T-helper 22 cell (primary cell): ENCODE measurements around the gene LSS.
"Not testable (repeated sequence)": the region's sequence is repeated elsewhere in the genome, so short reads cannot be mapped to it uniquely, and the experiment has no call there.

Experiments used
- DNase-seq: peaks from one replicate; pipeline ENCODE4 v3.0.0-alpha.2; 2020; ENCODE audit warnings: low read depth

LSS gene

DNA sequence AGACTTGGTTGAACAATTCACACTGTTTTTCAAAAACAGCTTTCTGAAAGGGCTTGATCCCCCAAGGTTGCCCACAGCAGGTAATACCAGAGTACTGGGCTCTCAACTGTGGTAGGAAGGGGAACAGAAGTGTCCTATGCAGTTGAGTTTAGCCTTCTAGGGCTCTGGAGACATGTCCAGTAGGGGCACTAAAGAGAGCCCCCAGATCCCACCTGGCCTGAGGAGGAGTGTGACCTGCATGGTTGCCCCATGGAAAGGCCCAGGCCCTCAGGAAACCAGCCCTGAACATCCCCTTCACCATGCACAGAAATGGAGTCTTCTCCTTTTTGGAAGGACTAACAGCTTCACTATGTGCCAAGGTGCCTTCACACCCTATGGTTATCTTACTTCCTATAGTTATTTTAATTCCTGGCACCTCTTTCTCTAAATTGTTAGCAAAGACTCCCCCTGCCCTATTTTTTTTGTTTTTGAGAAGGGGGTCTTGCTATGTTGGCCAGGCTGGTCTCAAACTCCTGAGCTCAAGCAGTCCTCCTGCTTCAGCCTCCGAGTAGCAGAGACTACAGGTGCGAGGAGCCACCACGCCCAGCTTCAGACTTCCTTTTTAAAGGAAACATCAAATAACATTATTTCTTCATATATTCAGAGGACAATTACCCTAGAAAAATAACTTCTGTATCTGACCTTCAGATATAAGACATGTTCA, 16.8 kb upstream of the LSS start:
- no peak for DNase-seq

DNA sequence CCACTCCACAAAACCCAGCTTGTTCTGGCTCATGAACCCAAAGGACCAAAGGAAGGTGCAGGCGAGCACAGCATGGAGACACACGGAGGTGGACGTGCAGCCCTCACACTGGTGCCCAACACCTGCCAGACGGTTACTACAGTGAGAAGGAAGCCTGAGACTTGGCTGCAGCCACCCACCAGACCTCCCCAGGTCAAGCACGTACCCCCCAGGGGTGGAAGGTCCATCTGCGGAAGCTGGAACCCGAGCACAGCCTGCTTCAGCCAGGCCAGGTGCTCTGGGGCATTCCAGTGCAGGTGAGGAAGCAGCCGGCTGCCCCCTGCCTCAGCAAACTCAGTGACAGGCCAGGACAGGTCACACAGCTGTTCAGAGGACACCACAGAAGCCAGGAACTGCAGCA, 16.0 kb upstream of the LSS start:
- DNase-seq: no peak

DNA sequence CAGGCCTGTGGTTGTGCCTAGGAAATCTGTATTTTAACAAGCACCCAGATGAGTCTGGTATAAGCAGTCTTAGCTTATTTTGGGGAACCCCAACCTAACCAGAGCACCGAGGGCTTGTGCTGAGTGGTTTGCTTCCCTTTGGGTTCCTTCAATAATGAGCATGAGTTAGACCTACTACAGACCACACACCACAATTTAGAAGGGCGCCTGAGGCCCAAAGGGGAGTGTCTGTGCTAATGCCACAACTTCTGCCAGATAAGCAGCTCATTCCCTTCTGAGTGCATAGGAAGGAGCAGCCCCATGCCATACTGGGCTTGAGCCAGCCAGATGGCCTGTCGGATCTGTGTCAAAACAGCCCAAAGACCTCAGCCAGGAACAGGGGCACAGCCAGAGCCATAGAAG, 15.4 kb upstream of the LSS start:
- no peak for DNase-seq

DNA sequence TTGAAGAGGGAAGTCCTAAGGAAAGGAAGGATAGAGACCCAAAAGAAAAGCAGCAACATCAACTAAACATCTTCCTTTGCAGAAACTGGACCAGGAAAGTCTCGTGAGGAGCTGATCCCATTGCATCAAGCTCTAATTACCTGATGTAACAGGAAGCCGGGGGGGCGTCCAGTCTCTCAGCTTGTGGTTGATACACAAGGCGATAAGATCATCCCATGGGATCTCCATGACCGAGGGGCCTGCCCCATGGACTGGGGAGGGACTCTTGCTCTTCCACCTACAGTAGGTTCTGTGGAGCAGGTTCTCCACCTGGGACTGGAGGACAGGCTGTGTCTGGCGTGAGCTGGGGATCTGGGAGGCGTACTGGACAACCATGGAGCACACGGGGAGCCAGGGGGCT, 14.8 kb upstream of the LSS start:
- no peak for DNase-seq

DNA sequence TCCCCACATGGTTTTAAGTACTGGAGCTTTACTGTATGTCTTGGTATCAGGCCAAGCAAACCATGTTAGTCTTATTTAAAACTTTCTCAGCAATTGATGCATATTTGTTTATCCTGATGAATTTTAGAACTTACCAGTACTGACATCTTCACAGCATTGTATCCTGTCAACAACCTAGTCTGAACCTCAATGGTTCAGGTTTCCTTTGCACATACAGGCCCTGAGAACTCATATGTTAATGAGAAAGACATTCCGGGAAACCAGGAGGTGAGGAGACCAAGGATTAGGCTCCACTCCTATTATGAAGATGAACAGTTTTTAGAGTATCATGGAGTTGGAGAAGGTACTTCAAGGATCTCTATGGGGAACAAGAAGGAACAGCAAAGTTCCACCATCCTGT, 13.0 kb upstream of the LSS start:
- DNase-seq: not testable (repeated sequence)

DNA sequence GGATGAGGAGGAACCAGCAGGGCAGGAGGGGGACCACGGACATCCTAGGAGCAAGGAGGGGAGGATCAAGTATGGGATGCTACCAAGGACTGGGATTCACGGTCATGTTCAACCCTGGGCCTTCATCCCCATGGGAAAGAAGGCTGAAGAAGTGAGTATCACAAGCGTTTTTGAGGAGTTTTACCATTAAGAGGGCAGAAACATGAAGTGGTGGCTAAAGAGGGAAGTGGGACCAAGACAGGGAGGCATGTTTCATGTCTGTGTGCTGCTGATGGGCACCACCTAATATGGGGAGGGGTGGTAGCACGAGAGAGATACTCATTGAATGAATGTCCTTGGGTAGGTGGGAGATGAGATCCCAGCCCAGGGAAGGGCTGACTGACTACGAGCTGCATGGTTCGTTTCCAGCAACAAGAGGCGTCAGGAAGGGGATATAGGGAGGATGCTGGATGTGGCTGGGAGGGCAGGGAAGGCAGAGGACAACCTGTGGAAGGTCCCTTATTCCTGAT, 11.3 kb upstream of the LSS start:
- DNase-seq: no peak

DNA sequence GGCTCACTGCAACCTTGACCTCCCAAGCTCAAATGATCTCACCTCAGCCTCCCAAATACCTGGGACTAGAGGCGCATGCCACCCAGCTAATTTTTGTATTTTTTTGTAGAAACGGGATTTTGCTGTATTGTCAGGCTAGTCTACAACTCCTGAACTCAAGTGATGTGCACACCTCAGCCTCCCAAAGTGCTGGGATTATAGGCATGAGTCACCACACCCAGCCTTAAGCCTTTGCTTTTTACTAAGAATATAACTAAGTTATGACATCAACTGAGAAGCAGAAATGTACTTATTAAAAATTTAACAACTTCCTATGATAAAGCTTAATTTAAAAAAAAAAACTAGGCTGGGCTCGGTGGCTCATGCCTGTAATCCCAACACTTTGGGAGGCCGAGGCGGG, 8.9 kb upstream of the LSS start:
- DNase-seq: no peak

DNA sequence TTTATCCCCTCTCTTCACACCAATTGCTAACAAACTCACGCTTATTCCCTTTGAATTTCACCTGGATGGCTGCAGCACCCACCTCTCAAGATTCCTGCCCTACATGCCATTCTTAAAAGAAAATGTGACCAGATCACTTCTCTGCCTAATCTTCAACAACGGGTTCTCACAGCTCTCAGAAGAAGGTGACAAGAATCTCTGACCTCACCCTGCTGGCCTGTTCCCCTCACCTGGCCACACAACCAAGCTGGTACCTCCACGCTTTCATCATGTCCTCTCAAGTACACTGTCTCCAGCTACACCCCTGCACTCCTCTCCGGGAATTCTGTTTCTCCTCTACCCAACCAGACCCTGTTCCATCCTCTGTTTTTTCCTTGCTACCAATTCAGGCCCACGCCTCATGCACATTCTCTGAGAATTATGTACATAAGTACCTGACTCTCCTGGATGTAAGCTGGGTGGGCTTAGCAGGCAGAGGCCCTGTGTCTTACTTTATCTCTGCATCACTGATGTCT, 5.9 kb upstream of the LSS start:
- no peak for DNase-seq

DNA sequence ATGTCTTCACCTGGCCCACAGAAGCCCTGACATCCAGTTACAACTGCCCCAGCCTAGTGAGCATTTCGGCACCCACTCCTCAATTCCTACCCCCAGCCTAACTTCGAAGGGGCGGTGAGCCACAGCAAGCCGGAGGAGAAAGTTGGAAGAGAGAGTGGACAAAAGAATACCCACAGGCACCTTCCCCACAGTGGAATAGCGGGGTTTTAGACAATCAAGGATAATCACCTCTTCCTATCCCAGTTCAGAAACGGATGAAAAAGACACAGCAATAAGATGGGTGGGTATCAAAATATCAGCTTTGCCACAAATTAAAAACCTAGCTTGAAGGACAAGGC, 1.3 kb upstream of the LSS start:
- DNase-seq: no peak

DNA sequence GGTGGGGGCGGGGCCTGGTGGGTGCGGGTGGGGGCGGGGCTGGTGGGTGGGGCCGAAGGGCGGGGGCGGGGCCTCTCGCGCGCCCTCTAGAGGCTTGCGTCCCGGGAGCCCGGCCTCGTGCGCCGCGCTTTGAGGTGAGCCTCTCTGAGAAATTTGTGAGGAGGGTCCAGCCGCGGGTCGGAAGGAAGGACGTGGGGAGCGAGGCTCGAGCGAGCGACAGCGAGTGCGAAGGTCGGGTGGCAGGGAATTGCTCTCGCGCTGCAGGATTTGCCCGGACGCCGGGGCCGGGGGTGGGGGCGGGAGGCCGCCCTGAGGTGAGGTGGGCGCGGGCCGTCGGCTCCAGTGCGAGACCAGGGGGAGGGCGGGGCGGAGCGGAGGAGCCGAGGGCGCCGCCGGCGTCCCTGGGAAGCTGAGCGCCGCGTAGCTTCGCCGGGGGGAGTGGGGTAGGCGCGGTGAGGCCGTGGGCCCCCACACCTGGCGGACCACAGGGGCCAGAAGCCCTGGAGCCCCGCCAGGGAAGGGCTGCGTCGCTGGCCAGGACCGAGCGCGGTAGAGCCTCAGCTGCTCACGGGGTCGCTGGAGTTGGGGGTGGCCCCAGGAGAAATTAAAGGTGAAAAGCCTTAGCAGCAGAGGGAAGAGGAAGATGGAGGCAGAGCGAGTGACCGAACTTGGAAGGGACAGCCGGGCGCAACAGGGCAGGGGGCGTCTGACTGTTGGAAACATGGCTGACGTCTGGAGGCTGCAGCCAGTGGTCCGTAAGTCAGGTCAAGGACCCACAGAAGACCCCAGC, 754 bp upstream of the LSS start:
- no peak for DNase-seq

DNA sequence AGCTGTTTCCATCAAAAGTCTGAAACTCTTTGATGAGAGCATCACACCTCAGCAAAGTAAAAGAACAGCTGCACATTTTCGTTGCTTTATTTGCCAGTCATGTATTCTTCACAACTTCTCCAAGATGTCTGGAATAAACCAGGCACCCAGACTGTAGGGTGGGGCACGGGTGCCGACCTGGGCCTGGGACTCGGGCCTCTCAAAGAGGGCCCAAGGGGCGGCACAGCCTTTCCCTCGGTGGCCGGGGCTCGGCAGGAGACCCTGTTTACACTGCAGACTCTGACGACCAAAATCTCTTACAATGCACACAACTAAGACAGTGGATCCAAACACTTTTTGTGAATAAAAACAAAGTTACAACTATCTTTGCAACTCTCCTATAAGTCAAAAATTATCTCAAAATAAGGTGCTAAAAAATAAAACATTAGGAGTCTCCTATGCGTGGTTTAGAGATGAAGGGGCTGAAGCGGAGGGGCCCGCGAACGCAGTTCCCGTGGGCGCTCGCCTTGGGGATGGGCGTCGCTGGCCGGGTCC, 696 bp downstream of the LSS start:
- DNase-seq: no peak

DNA sequence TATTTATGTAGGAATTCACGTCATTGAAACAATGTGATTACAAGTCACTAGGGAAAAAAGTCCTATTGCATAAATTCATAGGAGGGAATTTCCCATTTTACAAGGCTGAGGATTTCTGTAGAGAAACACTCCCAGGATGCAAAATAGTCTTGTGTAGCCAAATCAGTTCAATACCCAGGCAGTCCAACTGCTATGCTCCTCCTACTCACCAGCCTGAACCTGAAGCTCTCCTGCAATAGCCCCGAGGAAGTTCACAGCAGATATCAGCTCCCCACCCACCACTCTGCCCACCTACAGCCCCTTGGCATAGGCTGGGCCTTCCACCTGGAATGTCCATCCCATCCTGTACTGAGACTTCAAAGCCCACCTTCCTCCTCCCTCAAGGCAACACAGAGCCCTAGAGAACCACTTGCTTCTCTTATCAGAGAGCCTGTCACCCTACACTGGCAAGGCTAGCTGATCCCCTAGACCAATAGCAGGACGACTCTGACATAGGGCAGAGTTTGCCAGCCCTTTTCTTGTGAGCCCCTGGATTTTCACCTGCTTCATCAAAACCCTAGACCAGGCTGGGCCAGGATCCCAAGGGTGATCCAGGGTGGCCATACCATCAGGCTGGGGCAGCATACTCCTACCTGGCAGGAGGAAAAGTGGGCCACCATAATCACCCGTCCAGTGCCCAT, 1.5 kb downstream of the LSS start:
- DNase-seq: no peak

DNA sequence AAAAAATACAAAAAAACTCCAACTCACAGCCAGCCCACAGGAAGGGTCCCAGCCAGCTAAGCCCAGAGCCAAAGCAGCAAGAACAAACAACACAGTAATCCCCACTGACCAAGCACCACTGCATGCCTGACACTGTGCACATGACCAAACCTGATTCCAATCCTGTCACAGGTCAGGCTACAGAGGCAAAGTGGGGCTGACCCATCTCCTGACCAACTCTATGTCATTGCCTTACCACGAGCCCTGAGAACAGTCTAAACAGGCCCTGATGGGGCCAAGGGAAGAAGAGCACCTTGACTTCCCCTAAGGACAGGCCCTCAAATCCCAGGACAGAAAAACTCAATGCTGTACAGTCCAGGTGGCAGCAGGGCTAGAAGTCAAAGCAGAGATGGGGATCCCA, 2.4 kb downstream of the LSS start:
- DNase-seq: no peak

DNA sequence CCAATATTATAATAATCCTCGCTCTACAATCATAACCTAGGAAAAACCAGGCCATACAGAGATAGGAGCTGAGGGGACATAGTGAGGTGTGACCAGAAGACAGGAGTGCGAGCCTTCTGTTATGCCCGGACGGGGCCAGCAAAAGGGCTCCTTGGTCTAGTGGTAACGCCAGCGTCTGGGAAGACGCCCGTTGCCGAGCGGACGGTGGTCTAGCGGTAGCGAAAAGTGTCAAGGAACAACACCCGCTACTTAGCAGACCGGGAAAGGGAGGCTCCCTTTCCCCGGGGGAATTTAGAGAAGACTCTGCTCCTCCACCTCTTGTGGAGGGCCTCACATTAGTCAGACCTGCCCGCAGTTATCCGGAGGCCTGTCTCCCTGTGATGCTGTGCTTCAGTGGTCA, 4.9 kb downstream of the LSS start:
- DNase-seq: not testable (repeated sequence)

DNA sequence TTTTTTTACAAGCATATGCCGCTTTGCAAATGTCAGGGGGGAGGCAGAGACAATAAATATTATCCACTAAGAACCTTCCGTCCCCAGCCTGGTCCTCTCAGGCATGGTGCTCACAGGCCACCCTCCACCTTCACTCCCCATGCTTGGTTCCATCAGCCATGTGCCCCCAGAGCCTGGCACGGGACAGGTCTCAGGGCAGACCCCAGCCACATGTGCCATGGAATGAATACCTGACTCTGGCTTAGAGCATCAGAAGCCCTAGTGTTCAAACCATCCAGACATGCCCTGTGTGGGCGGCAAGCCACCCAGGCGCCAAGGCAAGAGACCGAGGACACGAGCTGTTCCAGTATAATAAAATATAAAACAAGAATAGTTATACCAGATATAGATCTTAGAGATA, 5.4 kb downstream of the LSS start:
- DNase-seq: no peak

DNA sequence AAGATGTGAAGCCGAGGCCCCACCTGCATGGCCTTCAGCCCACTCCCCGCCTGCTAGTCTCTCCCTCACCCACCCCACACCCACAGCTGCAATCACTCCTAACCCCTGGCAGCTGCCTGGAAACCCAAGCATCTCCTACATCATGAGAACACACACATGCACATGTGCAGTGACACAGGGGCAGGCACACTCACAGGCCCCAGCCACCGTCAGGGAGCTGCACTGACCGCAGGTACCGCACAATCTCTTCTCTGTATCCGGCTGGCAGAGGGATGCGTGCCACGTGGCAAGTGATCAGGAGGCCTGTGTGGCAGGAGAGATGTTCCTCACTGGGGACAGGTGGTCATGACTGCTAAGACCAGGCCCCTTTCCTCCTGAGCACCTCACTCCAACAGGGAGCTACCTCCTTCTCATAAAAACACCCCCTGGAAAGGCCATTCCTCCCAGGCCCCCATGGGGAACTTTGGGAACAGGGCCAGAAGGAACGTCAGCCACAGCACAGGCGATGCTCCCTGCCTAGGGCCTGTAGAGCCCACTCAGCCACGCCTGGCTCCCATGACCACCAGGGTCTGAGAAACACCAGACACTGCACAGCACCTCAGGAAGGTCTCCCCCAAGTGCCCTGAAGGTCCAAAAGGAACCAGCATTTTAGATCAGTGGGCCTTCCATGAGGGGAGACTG, 6.0 kb downstream of the LSS start:
- no peak for DNase-seq

DNA sequence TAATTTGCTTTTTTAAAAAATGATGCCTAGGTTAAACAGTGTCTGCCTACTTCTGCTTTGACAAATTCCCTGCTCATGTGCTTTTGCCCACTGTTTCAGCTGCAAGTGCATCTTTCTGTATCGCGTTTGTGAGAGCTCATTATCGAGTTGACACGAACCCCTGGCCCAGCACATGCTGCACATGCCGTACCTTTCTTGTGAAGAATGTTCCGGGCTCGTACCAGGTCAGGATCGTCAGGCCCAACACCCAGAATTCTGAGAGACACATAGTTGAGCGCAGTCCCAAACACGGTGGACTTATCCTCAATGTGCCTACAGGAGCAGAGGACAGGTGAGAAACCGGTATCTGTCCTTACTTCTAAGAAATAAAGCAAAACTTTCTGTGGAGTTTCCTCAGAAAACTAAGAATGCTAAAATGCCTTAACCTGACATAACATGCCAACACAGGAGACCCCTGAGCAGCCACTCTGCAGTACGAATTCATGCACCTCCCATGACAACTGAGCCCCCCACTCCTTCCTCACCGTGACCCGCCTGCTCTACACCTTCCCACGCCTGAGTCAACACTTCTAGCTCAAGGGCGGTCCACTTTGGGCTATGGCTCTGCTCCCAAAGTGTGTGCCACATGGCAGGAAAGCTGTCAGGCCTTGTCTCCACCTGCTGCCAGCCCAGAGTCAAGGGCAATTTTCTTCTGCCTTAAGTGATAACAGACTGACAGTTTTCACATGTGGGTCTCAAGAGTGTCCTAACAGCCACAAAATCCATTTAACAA, 6.7 kb downstream of the LSS start:
- no peak for DNase-seq

DNA sequence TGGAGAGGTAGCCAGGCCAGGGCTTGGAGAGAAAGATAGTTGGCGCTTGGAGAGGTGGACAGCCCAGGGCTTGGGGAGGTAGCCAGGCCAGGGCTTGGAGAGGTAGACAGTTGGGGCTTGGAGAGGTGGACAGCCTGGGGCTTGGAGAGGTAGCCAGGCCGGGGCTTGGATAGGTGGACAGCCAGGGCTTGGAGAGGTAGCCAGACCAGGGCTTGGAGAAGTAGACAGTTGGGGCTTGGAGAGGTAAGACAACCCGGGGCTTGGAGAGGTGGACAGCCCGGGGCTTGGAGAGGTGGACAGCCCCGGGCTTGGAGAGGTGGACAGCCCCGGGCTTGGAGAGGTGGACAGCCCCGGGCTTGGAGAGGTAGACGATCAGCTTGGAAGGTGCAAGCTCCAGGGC, 7.7 kb downstream of the LSS start:
- DNase-seq: no peak

DNA sequence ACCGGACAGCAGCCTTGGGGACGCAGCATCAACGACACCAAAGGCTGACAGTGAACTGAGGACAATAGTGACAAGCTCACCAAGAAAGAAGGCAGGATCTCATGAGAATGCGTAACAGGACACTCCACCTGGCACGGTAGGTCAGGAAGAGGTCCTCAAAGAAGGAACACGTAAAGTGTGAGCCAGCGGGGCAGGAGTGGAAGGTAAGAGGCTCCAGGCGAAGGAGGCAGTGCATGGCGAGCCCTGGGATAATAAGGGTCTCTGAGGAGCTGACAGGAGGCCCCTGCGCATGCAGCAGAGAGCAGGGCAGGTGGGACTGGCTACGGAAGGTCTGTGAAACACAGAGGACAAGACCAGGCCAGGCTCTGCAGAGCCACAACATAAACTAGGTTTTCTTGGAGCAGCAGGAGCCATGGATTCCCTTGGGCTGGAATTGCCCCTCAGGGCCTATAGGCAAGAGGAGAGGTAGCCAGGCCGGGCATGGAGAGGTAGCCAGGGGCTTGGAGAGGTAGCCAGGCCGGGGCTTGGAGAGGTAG, 8.2 kb downstream of the LSS start:
- no peak for DNase-seq

DNA sequence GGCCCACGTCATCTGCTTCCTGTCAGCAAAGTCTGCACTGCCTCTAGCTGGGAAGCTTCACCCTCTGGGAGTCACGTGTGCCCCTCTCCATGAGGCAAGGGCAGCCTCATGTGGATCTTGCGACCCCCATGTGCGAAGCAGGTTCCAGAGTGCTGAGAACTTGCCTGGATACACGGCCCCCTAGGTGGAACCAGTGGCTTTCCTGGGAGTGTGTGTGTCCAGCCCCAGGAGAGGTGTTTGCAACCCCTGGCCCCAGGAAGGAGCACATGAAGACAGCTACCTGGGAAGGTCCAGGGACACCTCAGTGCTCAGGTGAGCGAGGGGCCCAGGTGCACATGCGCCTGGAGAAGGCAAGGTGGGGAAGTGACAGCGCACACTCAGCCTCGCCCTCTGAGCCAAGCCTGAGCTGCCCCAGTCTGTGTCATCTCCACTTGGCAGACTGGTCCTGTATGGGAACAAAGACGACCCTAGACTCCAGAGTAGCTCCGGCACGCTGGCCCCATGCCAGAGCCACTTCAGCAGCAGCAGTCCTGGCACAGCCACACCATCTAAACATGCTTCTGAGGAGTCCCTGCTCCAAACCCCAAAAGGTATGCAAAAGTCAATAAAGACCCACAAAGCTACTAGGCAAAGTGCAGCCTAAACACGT, 8.9 kb downstream of the LSS start:
- no peak for DNase-seq
